Testis (tissue), 3 donors: ENCODE data around the gene BOLA2B. TPM values are rescaled to one million over a fixed set of nuclear protein-coding genes. Genes with fewer than 3 reads are reported as not detected.
"Not testable (repeated sequence)": the region's sequence is repeated elsewhere in the genome, so short reads cannot be mapped to it uniquely, and the experiment has no call there.

Experiments used
- DNase-seq: peaks from one replicate; pipeline ENCODE4 v3.0.0-alpha.2; 2019
- H3K27ac ChIP-seq, 2 donors: fragments of 200-600 bp; sonication (generic); one replicate each; pipeline ENCODE4 v1.5.1; 2019
- H3K27me3 ChIP-seq: fragments of 200-600 bp; sonication (generic); one replicate; pipeline ENCODE4 v1.5.1; 2019
- H3K36me3 ChIP-seq: fragments of 200-600 bp; sonication (generic); one replicate; pipeline ENCODE4 v1.5.1; 2017; ENCODE audit warnings: low read depth; ENCODE audit errors: missing control alignments
- H3K4me1 ChIP-seq: fragments of 200-600 bp; sonication (generic); one replicate; pipeline ENCODE4 v1.5.1; 2019
- H3K4me3 ChIP-seq, 2 donors: fragments of 200-600 bp; sonication (generic); one replicate each; pipeline ENCODE4 v1.5.1; 2017 to 2019
- H3K9me3 ChIP-seq: fragments of 200-600 bp; sonication (generic); one replicate; pipeline ENCODE4 v1.5.1; 2017
- CTCF ChIP-seq, 3 experiments: fragments of 450-650 bp in 2 of 3; fragments of 200-600 bp in 1 of 3; sonication (generic) in 1 of 3; IDR thresholded peaks; one replicate each; pipeline ENCODE4 v1.5.1; 2016 to 2019; ENCODE audit warnings: antibody characterized with exemption in 3 of 3, mild to moderate bottlenecking in 2 of 3, moderate library complexity in 1 of 3
- POLR2A ChIP-seq: fragments of 450-650 bp; IDR thresholded peaks from one replicate; pipeline ENCODE4 v1.6.1; 2017; ENCODE audit warnings: antibody characterized with exemption, mild to moderate bottlenecking, moderate library complexity
- WGBS, 2 donors: methylation state at CpG; one replicate each; pipeline ENCODE4 v1.1.5; 2018; 5-methylcytosine and 5-hydroxymethylcytosine counted together
- intact Hi-C: fragments of 100-400 bp; cut with DNase I; formaldehyde crosslinking; loops from one replicate; pipeline ENCODE4 v1.15.1; 2023; ENCODE audit warnings: low total_unique reads
- polyA plus RNA-seq: library from polyadenylated mRNA; stranded (reverse); fragments of 350-450 nt; fragmentation: Illumina TruSeq; extraction: RNeasy Lipid Tissue Mini Kit (QIAGEN cat#74804); gene quantifications from one replicate; pipeline ENCODE4 v1.2.3, GENCODE V29; 2014; ENCODE audit warnings: low read depth, low replicate concordance; ENCODE audit not compliant: insufficient read depth
- total RNA-seq, 2 donors: library from RNA; depleted of rRNA; stranded (reverse); fragments of >200 nt; gene quantifications; one replicate each; pipeline ENCODE4 v1.2.3, GENCODE V29; 2016

The BOLA2B gene
- total and polyA plus RNA-seq, 3 donors from 2014 or later = 70.9 to 161 (median 133) TPM

GRCh38 chr16:30183233-30184095 lies 10.0 kb downstream of the BOLA2B start, which contains the start of gene CORO1A:
Gene CORO1A (plus strand): TSS chr16:30183602. CDS start chr16:30185210, 1,608 bp downstream.
- Histone ChIP-seq H3K4me3 (peak within 1 kb of the TSS; percentile 44 to 46), H3K4me1 (no peaks in the 10 kb centered on the region), H3K27ac (peak within 1 kb of the TSS in 1 of 2 donors; percentile 63), H3K36me3 (no peaks in the 10 kb centered on the region), H3K27me3 (no peaks in the 10 kb centered on the region), H3K9me3 (no peaks in the 10 kb centered on the region)
- DNase-seq = peak; percentile 89
- TF ChIP-seq POLR2A (no peak), CTCF (IDR thresholded peaks at IDR 0.05) (no peak)
- WGBS, 2 donors = 0 to 1% methylated on average over 37 to 81 of the region's 81 CpGs
- intact Hi-C loops = no loop called here

GRCh38 chr16:30180741-30181140 lies 12.7 kb downstream of the BOLA2B start:
- Histone ChIP-seq H3K27ac (no peak overlapping the region), H3K4me1 (no peaks in the 10 kb centered on the region), H3K36me3 (no peaks in the 10 kb centered on the region), H3K4me3 (no peak overlapping the region), H3K9me3 (no peaks in the 10 kb centered on the region), H3K27me3 (no peaks in the 10 kb centered on the region)
- intact Hi-C loops = no loop called here
- no peak for TF ChIP-seq CTCF (IDR thresholded peaks at IDR 0.05)
- no peak for TF ChIP-seq POLR2A
- WGBS, 2 donors = 89% methylated on average over 3 of the region's 3 CpGs
- no peak for DNase-seq

- no peak for DNase-seq
- no peaks in the 10 kb centered on the region for H3K36me3 ChIP-seq
- no peaks in the 10 kb centered on the region for H3K4me1 ChIP-seq
- TF ChIP-seq POLR2A = no peak
- no peak for TF ChIP-seq CTCF (IDR thresholded peaks at IDR 0.05)
- intact Hi-C loops = loop anchor here (10.0 kb wide), 1 partner anchor 55 kb away; the partner anchor contains the start of gene MAPK3
- no peak overlapping the region for H3K27ac ChIP-seq
- 89 to 94% methylated on average over 9 of the region's 9 CpGs for WGBS, 2 donors
- H3K9me3 ChIP-seq = no peaks in the 10 kb centered on the region
- no peak overlapping the region for H3K4me3 ChIP-seq
- no peaks in the 10 kb centered on the region for H3K27me3 ChIP-seq
Observed at GRCh38 chr16:30179931-30180330, 13.5 kb downstream of the BOLA2B start.

GRCh38 chr16:30179195-30179594 lies 14.3 kb downstream of the BOLA2B start:
- TF ChIP-seq CTCF (IDR thresholded peaks at IDR 0.05) (no peak), POLR2A (no peak)
- WGBS, 2 donors = 92% methylated on average over 4 of the region's 4 CpGs
- H3K27me3 ChIP-seq = no peaks in the 10 kb centered on the region

GRCh38 chr16:30176876-30177275 lies 16.6 kb downstream of the BOLA2B start:
- not testable (repeated sequence) for H3K36me3 ChIP-seq, H3K4me1 ChIP-seq, H3K27ac ChIP-seq, H3K4me3 ChIP-seq, H3K27me3 ChIP-seq, H3K9me3 ChIP-seq, DNase-seq
- intact Hi-C loops = loop anchor here (10.0 kb wide), 1 partner anchor 52 kb away; the partner anchor contains the start of gene MAPK3
- WGBS, 2 donors = 81 to 95% methylated on average over 6 of the region's 6 CpGs

More at GRCh38 chr16:30179195-30179594, 14.3 kb downstream of the BOLA2B start:
- no peaks in the 10 kb centered on the region for H3K9me3 ChIP-seq
- no peaks in the 10 kb centered on the region for H3K4me1 ChIP-seq
- no peak overlapping the region for H3K27ac ChIP-seq
- intact Hi-C loops = loop anchor here (10.0 kb wide), 1 partner anchor 54 kb away; the partner anchor contains the start of gene MAPK3
- DNase-seq = no peak
- no peaks in the 10 kb centered on the region for H3K36me3 ChIP-seq
- no peak overlapping the region for H3K4me3 ChIP-seq
